H9 (cell line): ENCODE measurements around the gene WDR73. TPM values are rescaled to one million over a fixed set of nuclear protein-coding genes. Genes with fewer than 3 reads are reported as not detected.

Experiments used
- DNase-seq: peaks from one replicate; pipeline ENCODE4 v3.0.0-alpha.2; 2017
- H2AFZ ChIP-seq: one replicate; pipeline ENCODE4 v1.6.1; 2013; ENCODE audit warnings: mild to moderate bottlenecking, low read length, control low read depth, moderate library complexity
- H2AK5ac ChIP-seq: 2 replicates; pipeline ENCODE4 v1.6.1; 2013; ENCODE audit warnings: low read length, control low read depth, mixed read lengths; ENCODE audit not compliant: insufficient read length
- H2BK120ac ChIP-seq: one replicate; pipeline ENCODE4 v1.6.1; 2013; ENCODE audit warnings: low read depth, mild to moderate bottlenecking, low read length, control low read depth, inconsistent platforms; ENCODE audit not compliant: poor library complexity, severe bottlenecking
- H2BK12ac ChIP-seq: 2 replicates; pipeline ENCODE4 v1.6.1; 2013; ENCODE audit warnings: low read length, control low read depth, mixed read lengths, low read depth; ENCODE audit not compliant: insufficient read length
- H2BK15ac ChIP-seq: 2 replicates; pipeline ENCODE4 v1.6.1; 2013; ENCODE audit warnings: low read depth, low read length, control low read depth
- H2BK20ac ChIP-seq: one replicate; pipeline ENCODE4 v1.6.1; 2013; ENCODE audit warnings: low read depth, mild to moderate bottlenecking, low read length, control low read depth, inconsistent platforms; ENCODE audit not compliant: poor library complexity, severe bottlenecking
- H2BK5ac ChIP-seq: 2 replicates; pipeline ENCODE4 v1.6.1; 2013; ENCODE audit warnings: low read length, control low read depth, mixed read lengths; ENCODE audit not compliant: insufficient read length
- H3K14ac ChIP-seq: 2 replicates; pipeline ENCODE4 v1.6.1; 2013; ENCODE audit warnings: low read length, control low read depth; ENCODE audit not compliant: insufficient read depth
- H3K18ac ChIP-seq: 2 replicates; pipeline ENCODE4 v1.6.1; 2013; ENCODE audit warnings: low read depth, mild to moderate bottlenecking, mixed read lengths, low read length, control low read depth; ENCODE audit not compliant: insufficient read length
- H3K23ac ChIP-seq: 2 replicates; pipeline ENCODE4 v1.6.1; 2013; ENCODE audit warnings: low read length, control low read depth, mixed read lengths, low read depth; ENCODE audit not compliant: insufficient read length
- H3K23me2 ChIP-seq: 2 replicates; pipeline ENCODE4 v1.6.1; 2013; ENCODE audit warnings: low read depth, mild to moderate bottlenecking, mixed read lengths, low read length, control low read depth; ENCODE audit not compliant: insufficient read length, poor library complexity, severe bottlenecking
- H3K27ac ChIP-seq: 2 replicates; pipeline ENCODE4 v1.5.1; 2013; ENCODE audit warnings: low read length, control low read depth, mixed read lengths, low read depth; ENCODE audit not compliant: insufficient read length
- H3K27me3 ChIP-seq: 2 replicates; pipeline ENCODE4 v1.6.1; 2013; ENCODE audit warnings: low read length, control low read depth, inconsistent platforms; ENCODE audit not compliant: insufficient read depth
- H3K4ac ChIP-seq: 2 replicates; pipeline ENCODE4 v1.6.1; 2013; ENCODE audit warnings: low read depth, mild to moderate bottlenecking, control low read depth, inconsistent platforms, low read length, moderate library complexity
- H3K4me1 ChIP-seq: 2 replicates; pipeline ENCODE4 v1.6.1; 2013; ENCODE audit warnings: low read length, control low read depth, inconsistent platforms; ENCODE audit not compliant: insufficient read depth
- H3K4me2 ChIP-seq: 2 replicates; pipeline ENCODE4 v1.6.1; 2013; ENCODE audit warnings: low read length, control low read depth, mixed read lengths; ENCODE audit not compliant: insufficient read length, insufficient read depth
- H3K56ac ChIP-seq: 2 replicates; pipeline ENCODE4 v1.6.1; 2013; ENCODE audit warnings: low read depth, mild to moderate bottlenecking, mixed read lengths, low read length, control low read depth; ENCODE audit not compliant: insufficient read length
- H3K79me1 ChIP-seq: 2 replicates; pipeline ENCODE4 v1.6.1; 2013; ENCODE audit warnings: low read depth, mild to moderate bottlenecking, moderate library complexity, low read length, control low read depth, inconsistent platforms; ENCODE audit not compliant: insufficient read depth, poor library complexity, severe bottlenecking
- H3K79me2 ChIP-seq: 2 replicates; pipeline ENCODE4 v1.6.1; 2013; ENCODE audit warnings: low read length, control low read depth, inconsistent platforms; ENCODE audit not compliant: insufficient read depth
- H3K9ac ChIP-seq: 2 replicates; pipeline ENCODE4 v1.6.1; 2013; ENCODE audit warnings: low read length, control low read depth, mixed read lengths; ENCODE audit not compliant: insufficient read length; ENCODE audit errors: extremely low read depth
- H3K9me3 ChIP-seq: one replicate; pipeline ENCODE4 v1.6.1; 2013; ENCODE audit warnings: low read depth, low read length, inconsistent platforms; ENCODE audit not compliant: control insufficient read depth
- H3T11ph ChIP-seq: one replicate; pipeline ENCODE4 v1.6.1; 2013; ENCODE audit warnings: mild to moderate bottlenecking, low read length, control low read depth, inconsistent platforms
- H4K20me1 ChIP-seq: one replicate; pipeline ENCODE4 v1.6.1; 2013; ENCODE audit not compliant: control insufficient read depth, insufficient read length, insufficient read depth
- H4K5ac ChIP-seq: 2 replicates; pipeline ENCODE4 v1.6.1; 2013; ENCODE audit warnings: low read depth, mild to moderate bottlenecking, mixed read lengths, low read length, control low read depth; ENCODE audit not compliant: insufficient read length
- H4K8ac ChIP-seq: replicated peaks from 2 replicates; pipeline ENCODE4 v1.6.1; 2013; ENCODE audit warnings: low read length, control low read depth, mixed read lengths, low read depth; ENCODE audit not compliant: insufficient read length
- H4K91ac ChIP-seq: 2 replicates; pipeline ENCODE4 v1.6.1; 2013; ENCODE audit warnings: low read depth, mild to moderate bottlenecking, moderate library complexity, mixed read lengths, low read length, control low read depth; ENCODE audit not compliant: insufficient read length
- H3K27ac Mint-ChIP-seq, 3 experiments: 2 replicates in 2 of 3; 3 replicates in 1 of 3; pipeline ENCODE4 v1.8.0; 2020 to 2021; ENCODE audit warnings: mixed read lengths in 3 of 3, mild to moderate bottlenecking in 1 of 3, moderate library complexity in 1 of 3
- H3K27me3 Mint-ChIP-seq: 2 replicates; pipeline ENCODE4 v1.8.0; 2021; ENCODE audit warnings: low read depth, mild to moderate bottlenecking, moderate library complexity, mixed read lengths
- H3K36me3 Mint-ChIP-seq, 3 experiments: 2 replicates in 2 of 3; 3 replicates in 1 of 3; pipeline ENCODE4 v1.8.0; 2020 to 2021; ENCODE audit warnings: low read depth in 3 of 3, mixed read lengths in 3 of 3; ENCODE audit not compliant: insufficient read depth in 1 of 3
- H3K4me1 Mint-ChIP-seq, 2 experiments: 2 replicates each; pipeline ENCODE4 v1.8.0; 2020; ENCODE audit warnings: mixed read lengths in 2 of 2
- H3K4me3 Mint-ChIP-seq, 2 experiments: 2 replicates in 1 of 2; 3 replicates in 1 of 2; pipeline ENCODE4 v1.8.0; 2020 to 2021; ENCODE audit warnings: mild to moderate bottlenecking in 2 of 2, mixed read lengths in 2 of 2, moderate library complexity in 1 of 2
- H3K9me3 Mint-ChIP-seq, 2 experiments: 2 replicates in 1 of 2; 3 replicates in 1 of 2; pipeline ENCODE4 v1.8.0; 2020; ENCODE audit warnings: mild to moderate bottlenecking in 2 of 2, mixed read lengths in 2 of 2, moderate library complexity in 1 of 2
- CTCF ChIP-seq: fragments of 200-600 bp; sonication (generic); conservative IDR thresholded peaks from 3 replicates; pipeline ENCODE4 v1.8.0; 2021; ENCODE audit warnings: antibody characterized with exemption, mild to moderate bottlenecking
- WGBS: extraction: QIAGEN DNeasy Blood & Tissue Kit; methylation state at CpG from one replicate; pipeline ENCODE4 v1.1.7; 2013; ENCODE audit warnings: missing lambda C conversion rate, low lambda C conversion rate, mixed read lengths; ENCODE audit not compliant: insufficient read length; ENCODE audit errors: extremely low coverage; 5-methylcytosine and 5-hydroxymethylcytosine counted together
- total RNA-seq: library from RNA; stranded (reverse); gene quantifications from 2 replicates; pipeline ENCODE4 v1.2.1, GENCODE V29; 2021

WDR73 gene
- total RNA-seq, 1 experiment from 2014 or later: 41.6 TPM

GRCh38 chr15:84594617-84595290, 59.3 kb downstream of the WDR73 start:
- Histone ChIP-seq H3K18ac (no peak overlapping the region), H4K91ac (no peak overlapping the region), H4K5ac (no peak overlapping the region), H2BK20ac (no peak overlapping the region), H2BK12ac (no peak overlapping the region), H3K79me2 (no peaks in the 10 kb centered on the region), H3K27ac (no peak overlapping the region), H3K79me1 (no peaks in the 10 kb centered on the region), H4K20me1 (no peaks in the 10 kb centered on the region), H3K9ac (no peak overlapping the region), H4K8ac (no peak overlapping the region), H3K23me2 (no peaks in the 10 kb centered on the region), H2AK5ac (no peak overlapping the region), H3T11ph (no peak overlapping the region), H2BK120ac (no peak overlapping the region), H3K9me3 (no peaks in the 10 kb centered on the region), H2AFZ (no peak overlapping the region), H3K4me2 (no peak overlapping the region), H3K4ac (no peak overlapping the region), H3K4me1 (no peaks in the 10 kb centered on the region; the same call in 1 of the 2 replicates), H3K23ac (no peak overlapping the region), H2BK15ac (no peak overlapping the region), H2BK5ac (no peak overlapping the region), H3K27me3 (no peaks in the 10 kb centered on the region; the same call in 1 of the 2 replicates), H3K14ac (no peak overlapping the region), H3K56ac (no peak overlapping the region)
- WGBS: no CpG with 5 or more reads among the region's 3 CpGs
- Mint-ChIP-seq H3K27ac (peak overlapping the region in 1 of 3 experiments; percentile 17; a peak in 1 of 7 replicates), H3K36me3 (peaks cover 0 to 17% (median 16%) of the 10 kb centered on the region in 3 experiments; a peak in 4 of 7 replicates), H3K9me3 (peaks cover 12 to 18% of the 10 kb centered on the region in 2 experiments), H3K4me3 (no peak overlapping the region), H3K27me3 (peaks cover 20% of the 10 kb centered on the region), H3K4me1 (peaks cover 14 to 16% of the 10 kb centered on the region in 2 experiments)
- DNase-seq: no peak
- TF ChIP-seq CTCF: no peak
